Pulmonary artery endothelial cell (primary cell): ENCODE measurements around the gene IRF3. TPM values are rescaled to one million over a fixed set of nuclear protein-coding genes. Genes with fewer than 3 reads are reported as not detected.
A peak's percentile ranks its signal among the peaks of the same experiment; 100 is the strongest.

Source experiments
- DNase-seq: peaks from one replicate; pipeline ENCODE4 v3.0.0-alpha.2; 2011; ENCODE audit warnings: low read depth, low spot score
- total RNA-seq: library from RNA; depleted of rRNA; stranded (reverse); fragments of >200 nt; gene quantifications from 2 replicates; pipeline ENCODE4 v1.2.3, GENCODE V29; 2014

The IRF3 gene
- total RNA-seq = 51.4 and 85.1 TPM in 2 replicates

- DNase-seq = peak; percentile 81
These were observed at the start of gene IRF3, which contains the start of gene BCL2L12 for GRCh38 chr19:49665351-49666119. IRF3 (minus strand) TSS chr19:49665857; CDS start chr19:49664838, 1,019 bp downstream. BCL2L12 (plus strand) TSS chr19:49665933; CDS start chr19:49666693, 760 bp downstream.

- no peak for DNase-seq
These were observed 47.7 kb upstream of the IRF3 start for GRCh38 chr19:49713236-49713845.

GRCh38 chr19:49712397-49712859, 46.8 kb upstream of the IRF3 start:
- DNase-seq = no peak

- DNase-seq = no peak
These were observed 44.8 kb upstream of the IRF3 start for GRCh38 chr19:49710372-49710951.

- DNase-seq = no peak
These were observed 40.3 kb upstream of the IRF3 start for GRCh38 chr19:49705919-49706318.

GRCh38 chr19:49704888-49705642, 39.4 kb upstream of the IRF3 start:
- DNase-seq = no peak

- no peak for DNase-seq
These were observed 35.7 kb upstream of the IRF3 start for GRCh38 chr19:49701271-49701786.

- no peak for DNase-seq
These were observed 34.9 kb upstream of the IRF3 start for GRCh38 chr19:49700563-49700962.

GRCh38 chr19:49699364-49699763, 33.7 kb upstream of the IRF3 start:
- no peak for DNase-seq

- DNase-seq = no peak
These were observed 31.2 kb upstream of the IRF3 start for GRCh38 chr19:49696865-49697264.

- no peak for DNase-seq
These were observed 30.5 kb upstream of the IRF3 start for GRCh38 chr19:49696115-49696514.

- DNase-seq = no peak
These were observed 26.5 kb upstream of the IRF3 start for GRCh38 chr19:49692147-49692506.

GRCh38 chr19:49691243-49692146, 25.8 kb upstream of the IRF3 start:
- DNase-seq = no peak

GRCh38 chr19:49690656-49691242, 25.1 kb upstream of the IRF3 start, which contains the start of gene CPT1C:
CPT1C (plus strand) TSS chr19:49691116; CDS start chr19:49692253, 1,137 bp downstream.
- DNase-seq = no peak

GRCh38 chr19:49690079-49690655, 24.5 kb upstream of the IRF3 start:
- no peak for DNase-seq

- DNase-seq = no peak
These were observed 23.7 kb upstream of the IRF3 start, which contains the start of gene ADM5 for GRCh38 chr19:49689133-49690078. ADM5 (plus strand) TSS chr19:49689594; CDS start chr19:49689838, 244 bp downstream.

- no peak for DNase-seq
These were observed 23.0 kb upstream of the IRF3 start for GRCh38 chr19:49688531-49689132.
